Nucleus accumbens (tissue), 56 donors: Measurements from ENCODE around the gene PNCK.
A peak's percentile ranks its signal among the peaks of the same experiment; 100 is the strongest.
"Not testable (repeated sequence)": the region's sequence is repeated elsewhere in the genome, so short reads cannot be mapped to it uniquely, and the experiment has no call there.

Experiments used
- DNase-seq, 56 donors: peaks; one replicate each; lab custom pipeline; 2025; lab: John Stamatoyannopoulos, UW

Gene PNCK

GRCh38 chrX:153687121-153688039 lies 13.8 kb upstream of the PNCK start, which contains the start of gene SLC6A8:
TSS of gene SLC6A8 (plus strand) at chrX:153687926. CDS start at chrX:153688575, 649 bp downstream.
- peak in 52 of 56 donors; percentile 7 to 83 (median 61) for DNase-seq

- no peak for DNase-seq
Observed at GRCh38 chrX:153686711-153687110, 13.1 kb upstream of the PNCK start.

GRCh38 chrX:153685751-153686696 lies 12.4 kb upstream of the PNCK start:
- no peak for DNase-seq

GRCh38 chrX:153685156-153685536 lies 11.5 kb upstream of the PNCK start:
- DNase-seq, result no peak

GRCh38 chrX:153684467-153685155 lies 11.0 kb upstream of the PNCK start:
- DNase-seq, result no peak

- DNase-seq, result not testable (repeated sequence)
Observed at GRCh38 chrX:153683486-153683885, 9.9 kb upstream of the PNCK start.

GRCh38 chrX:153681175-153681574 lies 7.6 kb upstream of the PNCK start:
- DNase-seq, result no peak

- DNase-seq, result no peak
Observed at GRCh38 chrX:153674219-153674851, 722 bp upstream of the PNCK start.

- peak in 5 of 56 donors; percentile 12 to 34 (median 24) for DNase-seq
Observed at GRCh38 chrX:153672531-153673427, 834 bp downstream of the PNCK start.

GRCh38 chrX:153671589-153672530 lies 1.8 kb downstream of the PNCK start:
- no peak for DNase-seq

GRCh38 chrX:153670748-153671588 lies 2.6 kb downstream of the PNCK start:
- DNase-seq, result no peak

GRCh38 chrX:153669901-153670731 lies 3.5 kb downstream of the PNCK start:
- no peak for DNase-seq

- DNase-seq, result peak in 1 of 56 donors; percentile 3
Observed at GRCh38 chrX:153669174-153669890, 4.3 kb downstream of the PNCK start.

GRCh38 chrX:153668423-153669173 lies 5.0 kb downstream of the PNCK start:
- no peak for DNase-seq
